SK-N-SH treated with all-trans-retinoic acid at 6 μM for 48 hours (cell line): Measurements from ENCODE around the gene NCKAP5.

Experiments
- ESRRG ChIP-seq: fragments of 250-450 bp; sonication (Bioruptor Pico); IDR thresholded peaks from 2 replicates; pipeline ENCODE4 v1.6.1; 2021; ENCODE audit warnings: mild to moderate bottlenecking
- GLIS3 ChIP-seq: fragments of 250-450 bp; sonication (Bioruptor Pico); IDR thresholded peaks from 2 replicates; pipeline ENCODE4 v1.5.0; 2020; ENCODE audit warnings: mild to moderate bottlenecking, moderate library complexity
- OSR1 ChIP-seq: fragments of 250-450 bp; sonication (Bioruptor Pico); IDR thresholded peaks from 2 replicates; pipeline ENCODE4 v1.8.0; 2022; ENCODE audit warnings: moderate library complexity, mild to moderate bottlenecking, inconsistent platforms
- PPARA ChIP-seq: fragments of 250-450 bp; sonication (Bioruptor Pico); IDR thresholded peaks from 2 replicates; pipeline ENCODE4 v1.5.0; 2020; ENCODE audit warnings: mild to moderate bottlenecking, borderline replicate concordance
- RARB ChIP-seq: fragments of 250-450 bp; sonication (Bioruptor Pico); IDR thresholded peaks from 2 replicates; pipeline ENCODE4 v1.8.0; 2021; ENCODE audit warnings: mild to moderate bottlenecking, moderate library complexity
- ZFP3 ChIP-seq: fragments of 250-450 bp; sonication (Bioruptor Pico); IDR thresholded peaks from 2 replicates; pipeline ENCODE4 v1.5.0; 2020; ENCODE audit warnings: mild to moderate bottlenecking, moderate library complexity
- ZNF565 ChIP-seq: fragments of 450-650 bp; formaldehyde crosslinking; conservative IDR thresholded peaks from 2 replicates; pipeline ENCODE4 v1.5.0; 2020; ENCODE audit warnings: low read depth, mild to moderate bottlenecking, moderate library complexity
- ZNF70 ChIP-seq: fragments of 450-650 bp; formaldehyde crosslinking; IDR thresholded peaks from 2 replicates; pipeline ENCODE4 v1.5.0; 2020; ENCODE audit warnings: mild to moderate bottlenecking, moderate library complexity
- ZNF8 ChIP-seq: fragments of 450-650 bp; formaldehyde crosslinking; IDR thresholded peaks from 2 replicates; pipeline ENCODE4 v1.5.0; 2020; ENCODE audit warnings: mild to moderate bottlenecking, moderate library complexity
- TF ChIP-seq, protein P1 (sequence below): fragments of 250-450 bp; sonication (Bioruptor Pico); IDR thresholded peaks from 2 replicates; pipeline ENCODE4 v1.8.0; 2020; ENCODE audit warnings: mild to moderate bottlenecking, moderate library complexity, borderline replicate concordance
- TF ChIP-seq, protein P2 (sequence below): fragments of 250-450 bp; sonication (Bioruptor Pico); IDR thresholded peaks from 2 replicates; pipeline ENCODE4 v1.5.1; 2020; ENCODE audit warnings: low read depth, mild to moderate bottlenecking, moderate library complexity
- TF ChIP-seq, protein P3 (sequence below): fragments of 250-450 bp; sonication (Bioruptor Pico); IDR thresholded peaks from 2 replicates; pipeline ENCODE4 v1.5.1; 2021; ENCODE audit warnings: mild to moderate bottlenecking, moderate library complexity
- TF ChIP-seq, protein P4 (sequence below): fragments of 250-450 bp; sonication (Bioruptor Pico); IDR thresholded peaks from 2 replicates; pipeline ENCODE4 v1.5.0; 2020; ENCODE audit warnings: mild to moderate bottlenecking, moderate library complexity

DNA sequence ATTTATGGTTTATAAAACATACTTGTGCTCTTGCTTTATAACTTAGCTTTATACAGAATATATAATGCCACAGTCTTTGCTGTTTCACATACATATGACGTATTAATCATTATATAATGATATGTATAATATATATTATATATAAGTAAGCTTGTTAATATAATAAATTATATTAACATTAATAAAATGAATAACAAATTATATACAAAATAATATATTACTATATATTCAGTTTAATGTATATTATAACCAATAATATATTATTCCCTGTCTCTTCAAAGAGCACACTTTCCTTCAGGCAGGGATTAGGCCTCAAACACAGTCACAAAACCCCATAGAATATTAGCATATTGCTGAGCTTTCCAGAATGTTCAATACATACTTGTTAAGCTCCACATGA lies 427.6 kb downstream of the NCKAP5 start:
- no peak for TF ChIP-seq GLIS3
- TF ChIP-seq, protein P1, sequence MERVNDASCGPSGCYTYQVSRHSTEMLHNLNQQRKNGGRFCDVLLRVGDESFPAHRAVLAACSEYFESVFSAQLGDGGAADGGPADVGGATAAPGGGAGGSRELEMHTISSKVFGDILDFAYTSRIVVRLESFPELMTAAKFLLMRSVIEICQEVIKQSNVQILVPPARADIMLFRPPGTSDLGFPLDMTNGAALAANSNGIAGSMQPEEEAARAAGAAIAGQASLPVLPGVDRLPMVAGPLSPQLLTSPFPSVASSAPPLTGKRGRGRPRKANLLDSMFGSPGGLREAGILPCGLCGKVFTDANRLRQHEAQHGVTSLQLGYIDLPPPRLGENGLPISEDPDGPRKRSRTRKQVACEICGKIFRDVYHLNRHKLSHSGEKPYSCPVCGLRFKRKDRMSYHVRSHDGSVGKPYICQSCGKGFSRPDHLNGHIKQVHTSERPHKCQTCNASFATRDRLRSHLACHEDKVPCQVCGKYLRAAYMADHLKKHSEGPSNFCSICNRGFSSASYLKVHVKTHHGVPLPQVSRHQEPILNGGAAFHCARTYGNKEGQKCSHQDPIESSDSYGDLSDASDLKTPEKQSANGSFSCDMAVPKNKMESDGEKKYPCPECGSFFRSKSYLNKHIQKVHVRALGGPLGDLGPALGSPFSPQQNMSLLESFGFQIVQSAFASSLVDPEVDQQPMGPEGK (CRISPR knock-in tag): no peak
- no peak for TF ChIP-seq ZFP3
- TF ChIP-seq, protein P2, sequence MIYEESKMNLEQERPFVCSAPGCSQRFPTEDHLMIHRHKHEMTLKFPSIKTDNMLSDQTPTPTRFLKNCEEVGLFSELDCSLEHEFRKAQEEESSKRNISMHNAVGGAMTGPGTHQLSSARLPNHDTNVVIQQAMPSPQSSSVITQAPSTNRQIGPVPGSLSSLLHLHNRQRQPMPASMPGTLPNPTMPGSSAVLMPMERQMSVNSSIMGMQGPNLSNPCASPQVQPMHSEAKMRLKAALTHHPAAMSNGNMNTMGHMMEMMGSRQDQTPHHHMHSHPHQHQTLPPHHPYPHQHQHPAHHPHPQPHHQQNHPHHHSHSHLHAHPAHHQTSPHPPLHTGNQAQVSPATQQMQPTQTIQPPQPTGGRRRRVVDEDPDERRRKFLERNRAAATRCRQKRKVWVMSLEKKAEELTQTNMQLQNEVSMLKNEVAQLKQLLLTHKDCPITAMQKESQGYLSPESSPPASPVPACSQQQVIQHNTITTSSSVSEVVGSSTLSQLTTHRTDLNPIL (CRISPR knock-in tag): no peak
- TF ChIP-seq RARB (CRISPR knock-in tag): no peak
- no peak for TF ChIP-seq ESRRG (CRISPR knock-in tag)
- TF ChIP-seq ZNF8 (CRISPR knock-in tag): no peak
- TF ChIP-seq, protein P3, sequence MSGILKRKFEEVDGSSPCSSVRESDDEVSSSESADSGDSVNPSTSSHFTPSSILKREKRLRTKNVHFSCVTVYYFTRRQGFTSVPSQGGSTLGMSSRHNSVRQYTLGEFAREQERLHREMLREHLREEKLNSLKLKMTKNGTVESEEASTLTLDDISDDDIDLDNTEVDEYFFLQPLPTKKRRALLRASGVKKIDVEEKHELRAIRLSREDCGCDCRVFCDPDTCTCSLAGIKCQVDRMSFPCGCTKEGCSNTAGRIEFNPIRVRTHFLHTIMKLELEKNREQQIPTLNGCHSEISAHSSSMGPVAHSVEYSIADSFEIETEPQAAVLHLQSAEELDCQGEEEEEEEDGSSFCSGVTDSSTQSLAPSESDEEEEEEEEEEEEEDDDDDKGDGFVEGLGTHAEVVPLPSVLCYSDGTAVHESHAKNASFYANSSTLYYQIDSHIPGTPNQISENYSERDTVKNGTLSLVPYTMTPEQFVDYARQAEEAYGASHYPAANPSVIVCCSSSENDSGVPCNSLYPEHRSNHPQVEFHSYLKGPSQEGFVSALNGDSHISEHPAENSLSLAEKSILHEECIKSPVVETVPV (CRISPR knock-in tag): no peak
- no peak for TF ChIP-seq ZNF70 (CRISPR knock-in tag)
- TF ChIP-seq, protein P4, sequence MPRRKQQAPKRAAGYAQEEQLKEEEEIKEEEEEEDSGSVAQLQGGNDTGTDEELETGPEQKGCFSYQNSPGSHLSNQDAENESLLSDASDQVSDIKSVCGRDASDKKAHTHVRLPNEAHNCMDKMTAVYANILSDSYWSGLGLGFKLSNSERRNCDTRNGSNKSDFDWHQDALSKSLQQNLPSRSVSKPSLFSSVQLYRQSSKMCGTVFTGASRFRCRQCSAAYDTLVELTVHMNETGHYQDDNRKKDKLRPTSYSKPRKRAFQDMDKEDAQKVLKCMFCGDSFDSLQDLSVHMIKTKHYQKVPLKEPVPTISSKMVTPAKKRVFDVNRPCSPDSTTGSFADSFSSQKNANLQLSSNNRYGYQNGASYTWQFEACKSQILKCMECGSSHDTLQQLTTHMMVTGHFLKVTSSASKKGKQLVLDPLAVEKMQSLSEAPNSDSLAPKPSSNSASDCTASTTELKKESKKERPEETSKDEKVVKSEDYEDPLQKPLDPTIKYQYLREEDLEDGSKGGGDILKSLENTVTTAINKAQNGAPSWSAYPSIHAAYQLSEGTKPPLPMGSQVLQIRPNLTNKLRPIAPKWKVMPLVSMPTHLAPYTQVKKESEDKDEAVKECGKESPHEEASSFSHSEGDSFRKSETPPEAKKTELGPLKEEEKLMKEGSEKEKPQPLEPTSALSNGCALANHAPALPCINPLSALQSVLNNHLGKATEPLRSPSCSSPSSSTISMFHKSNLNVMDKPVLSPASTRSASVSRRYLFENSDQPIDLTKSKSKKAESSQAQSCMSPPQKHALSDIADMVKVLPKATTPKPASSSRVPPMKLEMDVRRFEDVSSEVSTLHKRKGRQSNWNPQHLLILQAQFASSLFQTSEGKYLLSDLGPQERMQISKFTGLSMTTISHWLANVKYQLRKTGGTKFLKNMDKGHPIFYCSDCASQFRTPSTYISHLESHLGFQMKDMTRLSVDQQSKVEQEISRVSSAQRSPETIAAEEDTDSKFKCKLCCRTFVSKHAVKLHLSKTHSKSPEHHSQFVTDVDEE (CRISPR knock-in tag): no peak
- TF ChIP-seq PPARA (CRISPR knock-in tag): no peak
- no peak for TF ChIP-seq OSR1 (CRISPR knock-in tag)
- no peak for TF ChIP-seq ZNF565 (CRISPR knock-in tag)
